H1 (cell line): Measurements from ENCODE around the gene SCN2A. TPM values are rescaled to one million over a fixed set of nuclear protein-coding genes. Genes with fewer than 3 reads are reported as not detected.

ENCODE experiments used
- E2F6 ChIP-seq: IDR thresholded peaks from 2 replicates; pipeline ENCODE4 v1.6.1; 2012; ENCODE audit warnings: inconsistent platforms
- polyA plus RNA-seq, 7 experiments: library from polyadenylated mRNA; depleted of rRNA in 3 of 7; stranded (reverse) in 5 of 7; unstranded in 2 of 7; fragments of >200 nt in 5 of 7; fragments of 200-250 nt in 2 of 7; gene quantifications; 1 replicate in 5 of 7; 2 replicates in 1 of 7; 4 replicates in 1 of 7; pipeline versions ENCODE4 v1.2.1 to v1.2.3, GENCODE V29; 2011 to 2013; ENCODE audit warnings: missing spikeins in 2 of 7, mixed read lengths in 2 of 7
- total RNA-seq: library from RNA; stranded (reverse); fragmentation: NEBNext Ultra II Directional; extraction: Animal tissue kit (Norgen Biotek cat#: 25700); gene quantifications from 2 replicates; pipeline ENCODE4 v1.2.1, GENCODE V29; 2021

Gene SCN2A
- total and polyA plus RNA-seq, 2 of the 8 experiments (the other 6 are each of a cell fraction or from before 2014, with no cell fraction given) = 0.18 to 1.1 TPM

- TF ChIP-seq E2F6 = no peak
- TF ChIP-seq, all 59 proteins: peak for 0
These were observed 130.7 kb downstream of the SCN2A start (continued) for GRCh38 chr2:165369898-165370296.
